Pericardium fibroblast (primary cell): ENCODE results near the gene VAMP4. TPM values are rescaled to one million over a fixed set of nuclear protein-coding genes. Genes with fewer than 3 reads are reported as not detected.

ENCODE experiments used
- total RNA-seq: library from RNA; depleted of rRNA; stranded (reverse); fragments of >200 nt; gene quantifications from 2 replicates; pipeline ENCODE4 v1.2.3, GENCODE V29; 2015

The VAMP4 gene
- total RNA-seq = 4.8 and 6.7 TPM in 2 replicates

DNA sequence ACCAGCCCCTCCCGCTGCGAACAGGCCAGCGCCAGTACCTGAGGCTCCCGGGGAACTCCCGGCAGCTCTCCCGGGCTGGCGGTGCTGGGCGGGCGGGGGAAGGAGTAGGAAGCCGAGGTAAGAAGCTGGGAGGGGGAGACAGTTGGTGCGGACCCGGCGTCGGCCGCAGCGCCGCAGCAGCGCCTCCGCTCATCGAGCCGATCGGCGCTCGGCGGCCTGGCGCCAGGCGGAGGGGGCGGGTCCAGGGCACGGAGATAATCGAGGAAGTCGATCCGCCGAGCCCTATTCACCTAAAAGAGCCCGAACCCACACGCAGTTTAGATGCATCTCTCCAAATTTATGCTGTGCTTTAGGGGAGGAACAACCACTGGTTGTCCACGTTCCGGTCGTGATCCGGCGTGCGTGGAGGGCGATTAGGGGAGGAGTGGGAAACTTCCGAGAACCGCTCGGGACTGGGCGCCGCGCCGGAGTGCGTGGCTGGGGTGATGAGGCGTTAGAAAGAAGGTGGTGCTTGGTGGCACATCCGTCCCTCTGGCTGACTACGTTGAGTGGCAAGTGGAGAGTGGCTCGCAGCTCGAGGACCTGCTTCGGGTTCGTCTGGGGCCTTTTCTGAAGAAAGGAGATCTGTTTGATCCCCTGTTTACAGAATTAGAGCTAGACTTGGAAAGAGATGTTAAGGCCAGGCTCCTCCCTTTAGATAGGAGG is at the start of gene VAMP4:
VAMP4 (minus strand) TSS at position 194 of the 705 bp plus-strand sequence. CDS start 3,651 bp downstream, outside the sequence.

GRCh38 chr1:171781176-171781875 is 39.5 kb upstream of the VAMP4 start, which contains the start of gene METTL13:
TSS of gene METTL13 (plus strand) at chr1:171781660. CDS start at chr1:171781968, 308 bp downstream.

DNA sequence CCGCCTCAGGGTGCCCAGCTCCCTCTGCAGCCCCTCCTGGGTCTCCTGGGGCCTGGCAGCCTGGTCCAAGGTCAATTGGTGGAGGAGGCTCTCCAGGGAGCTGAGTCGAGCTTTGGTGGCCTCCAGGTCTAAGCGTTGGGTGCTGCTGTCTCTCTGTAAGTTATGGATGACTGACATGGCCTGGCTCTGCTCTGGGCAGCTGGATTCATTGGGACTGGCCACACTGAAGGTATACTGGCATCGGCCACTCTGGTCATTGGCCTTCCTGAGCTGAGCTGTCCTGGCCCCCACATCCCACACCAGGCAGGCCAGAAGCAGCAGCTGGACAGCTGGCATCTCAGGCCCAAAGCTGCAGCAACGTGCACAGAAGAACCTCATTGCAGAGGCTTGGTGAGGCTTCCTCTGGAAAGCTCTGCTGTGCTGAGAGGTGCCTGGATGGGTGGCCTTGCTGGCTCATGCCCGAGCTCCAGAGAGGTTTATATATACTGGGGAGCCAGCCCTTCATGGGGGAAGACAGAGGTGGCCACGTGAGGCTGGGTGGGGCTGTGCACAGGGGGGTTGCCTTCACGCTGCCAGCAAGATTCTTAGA is 89.5 kb downstream of the VAMP4 start, which contains the start of gene MYOC:
MYOC (minus strand) TSS at position 455 of the 589 bp plus-strand sequence; CDS start at position 378, 77 bp downstream.

Other genes starting within 250 kb of the VAMP4 start
- not detected in 2 replicates for gene MYOCOS, start 119.8 kb downstream of the VAMP4 start, total RNA-seq
- gene MYOC, start 89.4 kb downstream of the VAMP4 start, total RNA-seq = 0.82 TPM in 1 of 2 replicates, not detected in the other
- 16.9 and 20.5 TPM in 2 replicates for gene METTL13, start 39.6 kb upstream of the VAMP4 start, total RNA-seq
- under 0.01 and 0.43 TPM in 2 replicates for gene DNM3, start 99.4 kb upstream of the VAMP4 start, total RNA-seq